AG04449 (cell line): ENCODE data around the gene FEM1B.

Experiments
- CTCF ChIA-PET: fragments of 350-600 bp; formaldehyde crosslinking; extraction: SDS; loops from one replicate; lab custom pipeline; 2021; ENCODE audit warnings: antibody characterized with exemption; lab: Yijun Ruan, JAX
- POLR2A ChIA-PET: fragments of 400-600, 350-600 bp; formaldehyde crosslinking; extraction: SDS; loops from one replicate; lab custom pipeline; 2020; ENCODE audit warnings: antibody characterized with exemption, inconsistent platforms; lab: Yijun Ruan, JAX
- DNase-seq: peaks from one replicate; pipeline ENCODE4 v3.0.0-alpha.2; 2010; ENCODE audit warnings: low read depth, low spot score
- H3K4me3 ChIP-seq: 2 replicates; pipeline ENCODE4 v1.5.1; 2011; ENCODE audit warnings: low read depth, mild to moderate bottlenecking, control low read depth, low read length
- CTCF ChIP-seq: IDR thresholded peaks from one replicate; pipeline ENCODE4 v1.5.1; 2011; ENCODE audit warnings: mild to moderate bottlenecking, moderate library complexity, low read length, control low read depth, inconsistent platforms; ENCODE audit not compliant: insufficient read depth; ENCODE audit errors: missing control alignments

FEM1B gene

GRCh38 chr15:68336516-68336915 lies 59.0 kb downstream of the FEM1B start:
- H3K4me3 ChIP-seq, result no peak overlapping the region
- ChIA-PET POLR2A (no interaction called here), CTCF (interaction anchor here (0.6 to 1.4 kb wide), 5 partner anchors 13 to 539 kb away, joined by 3 to 4 read pairs (median 3); no protein-coding TSS in a partner anchor)
- DNase-seq, result no peak
- TF ChIP-seq CTCF, result no peak

GRCh38 chr15:68337826-68338225 lies 60.3 kb downstream of the FEM1B start:
- CTCF ChIA-PET, result interaction anchor here (1.2 to 1.4 kb wide), 2 partner anchors 213 to 336 kb away, joined by 3 to 7 read pairs; no protein-coding TSS in a partner anchor
- POLR2A ChIA-PET, result no interaction called here
- H3K4me3 ChIP-seq, result no peak overlapping the region
- TF ChIP-seq CTCF, result no peak
- no peak for DNase-seq

GRCh38 chr15:68339481-68339880 lies 61.9 kb downstream of the FEM1B start:
- no peak for DNase-seq
- ChIA-PET CTCF (no interaction called here), POLR2A (no interaction called here)
- no peak overlapping the region for H3K4me3 ChIP-seq
- no peak for TF ChIP-seq CTCF

GRCh38 chr15:68340726-68341671 lies 63.5 kb downstream of the FEM1B start:
- no peak overlapping the region for H3K4me3 ChIP-seq
- no peak for DNase-seq
- no peak for TF ChIP-seq CTCF
- ChIA-PET CTCF (interaction anchor here (0.8 to 1.5 kb wide), 5 partner anchors 7 to 333 kb away, joined by 3 to 4 read pairs (median 3); no protein-coding TSS in a partner anchor), POLR2A (no interaction called here)

- POLR2A ChIA-PET, result interaction anchor here (0.9 kb wide), 1 partner anchor 10 kb away, joined by 3 read pairs; no protein-coding TSS in a partner anchor
- CTCF ChIA-PET, result interaction anchor here (0.8 to 1.3 kb wide), 2 partner anchors 8 to 10 kb away, joined by 3 read pairs; no protein-coding TSS in a partner anchor
- TF ChIP-seq CTCF, result no peak
- no peak overlapping the region for H3K4me3 ChIP-seq
- no peak for DNase-seq
These were observed 64.5 kb downstream of the FEM1B start for GRCh38 chr15:68341760-68342725.
